ENCODE measurements around the gene ZIC4. TPM values are rescaled to one million over a fixed set of nuclear protein-coding genes. Genes with fewer than 3 reads are reported as not detected.

The ZIC4 gene
- total and polyA plus RNA-seq, 11 donors = not detected

- intact Hi-C loops (cut with DNase I) = loop anchor here in 1 of 10 donors (10.0 kb wide), 1 partner anchor 47 kb away; no protein-coding TSS in a partner anchor
- DNase-seq (no peak), ATAC-seq (no peak)
- Histone ChIP-seq H3K4me3 (no peak overlapping the region), H3K36me3 (no peaks in the 10 kb centered on the region), H3K27me3 (peaks cover 28 to 98% (median 85%) of the 10 kb centered on the region in 9 donors), H3K27ac (no peak overlapping the region), H3K4me1 (peaks cover 0 to 3% (median 0%) of the 10 kb centered on the region in 12 donors), H3K9me3 (no peaks in the 10 kb centered on the region)
- TF ChIP-seq CTCF (IDR thresholded peaks at IDR 0.05) = no peak
- no peak for TF ChIP-seq POLR2A (IDR thresholded peaks at IDR 0.05)
- 3 to 15% (median 7%) methylated on average over 1 of the region's 1 CpG for WGBS, 4 donors
Measured at GRCh38 chr3:147367676-147368075, 38.7 kb downstream of the ZIC4 start.

DNA sequence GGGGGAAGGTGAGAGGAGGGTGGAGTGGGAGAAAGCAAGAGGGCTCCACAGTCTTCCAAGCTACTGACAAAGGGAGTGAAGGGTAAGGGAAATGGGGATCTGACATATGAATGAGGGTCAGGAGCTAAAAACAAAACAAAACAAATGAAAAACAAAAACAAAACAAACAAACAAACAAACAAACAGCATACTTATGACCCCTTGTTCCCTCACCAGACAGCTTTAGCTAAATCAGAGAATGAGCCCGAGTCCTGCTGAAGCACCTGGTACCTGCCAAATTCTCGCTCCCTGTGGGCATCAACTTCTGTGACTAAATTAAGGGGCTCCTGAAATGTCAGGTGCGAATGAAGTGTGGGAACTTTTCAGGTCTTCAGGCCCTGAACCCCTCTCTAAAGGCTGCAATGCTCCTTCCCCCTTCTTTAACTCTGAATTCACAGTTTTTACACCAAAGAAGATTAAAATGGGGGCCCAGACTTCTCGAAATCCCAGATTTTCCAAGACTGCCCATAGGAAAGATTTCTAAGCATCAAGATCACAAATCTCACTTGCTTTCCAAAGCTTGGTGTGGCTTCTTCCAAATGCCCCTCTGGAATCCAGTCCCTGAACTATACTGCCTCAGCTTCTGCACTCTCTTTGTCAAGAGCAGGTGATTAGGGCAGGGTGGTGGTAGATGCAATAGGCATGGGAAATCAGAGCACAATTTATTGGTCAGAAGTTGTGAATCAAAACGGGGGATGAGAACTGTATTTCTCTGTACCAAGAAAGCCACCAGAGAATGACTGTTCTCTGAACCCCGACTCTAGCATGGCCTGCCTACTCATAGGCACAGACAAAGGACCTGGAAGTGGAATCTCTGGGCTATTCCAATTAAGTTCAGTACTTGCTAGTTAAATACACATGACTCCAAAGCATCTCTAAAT, 40.9 kb downstream of the ZIC4 start:
- 35 to 43% (median 40%) methylated on average over 6 of the region's 6 CpGs for WGBS, 4 donors
- no peak for TF ChIP-seq CTCF (IDR thresholded peaks at IDR 0.05)
- no peak for TF ChIP-seq POLR2A (IDR thresholded peaks at IDR 0.05)

GRCh38 chr3:147364771-147365170, 41.6 kb downstream of the ZIC4 start:
- Histone ChIP-seq H3K4me1 (no peaks in the 10 kb centered on the region), H3K36me3 (no peaks in the 10 kb centered on the region), H3K27ac (no peak overlapping the region), H3K27me3 (peaks cover 16 to 97% (median 80%) of the 10 kb centered on the region in 9 donors), H3K4me3 (no peak overlapping the region), H3K9me3 (no peaks in the 10 kb centered on the region)
- DNase-seq = no peak
- intact Hi-C loops (cut with DNase I) = loop anchor here in 1 of 10 donors (10.0 kb wide), 1 partner anchor 50 kb away; no protein-coding TSS in a partner anchor
- ATAC-seq = no peak
- WGBS, 4 donors = 16 to 26% (median 21%) methylated on average over 1 of the region's 1 CpG
- TF ChIP-seq POLR2A (IDR thresholded peaks at IDR 0.05) = no peak
- TF ChIP-seq CTCF (IDR thresholded peaks at IDR 0.05) = no peak

More for the DNA sequence above, 40.9 kb downstream of the ZIC4 start:
- ATAC-seq (no peak), DNase-seq (no peak)
- intact Hi-C loops (cut with DNase I) = loop anchor here in 1 of 10 donors (10.0 kb wide), 1 partner anchor 49 kb away; no protein-coding TSS in a partner anchor
- no peaks in the 10 kb centered on the region for H3K36me3 ChIP-seq
- H3K9me3 ChIP-seq = no peaks in the 10 kb centered on the region
- H3K4me3 ChIP-seq = no peak overlapping the region
- peaks cover 0 to 2% (median 0%) of the 10 kb centered on the region in 12 donors for H3K4me1 ChIP-seq
- H3K27ac ChIP-seq = no peak overlapping the region
- H3K27me3 ChIP-seq = peaks cover 10 to 97% (median 79%) of the 10 kb centered on the region in 9 donors

Data from heart left ventricle (tissue), 16 donors.